DMS53 treated with DMSO at 0.1 percent for 48 hours (cell line): ENCODE results near the gene USP30.
A peak's percentile ranks its signal among the peaks of the same experiment; 100 is the strongest.
"Not testable (repeated sequence)": the region's sequence is repeated elsewhere in the genome, so short reads cannot be mapped to it uniquely, and the experiment has no call there.

Experiments used
- DNase-seq: peaks from one replicate; lab custom pipeline; 2025; ENCODE audit not compliant: unreplicated experiment; lab: John Stamatoyannopoulos, UW

Gene USP30

GRCh38 chr12:109052414-109053323, at the start of gene USP30:
USP30 (plus strand) TSS chr12:109052576; CDS start chr12:109052679, 103 bp downstream.
- DNase-seq: peak; percentile 77

GRCh38 chr12:109004017-109004416, 48.4 kb upstream of the USP30 start:
- no peak for DNase-seq

GRCh38 chr12:109009766-109010165, 42.6 kb upstream of the USP30 start:
- DNase-seq: no peak

GRCh38 chr12:109010259-109010658, 42.1 kb upstream of the USP30 start:
- DNase-seq: no peak

GRCh38 chr12:109014984-109015765, 37.2 kb upstream of the USP30 start:
- no peak for DNase-seq

GRCh38 chr12:109016016-109016415, 36.4 kb upstream of the USP30 start:
- no peak for DNase-seq

GRCh38 chr12:109016978-109017377, 35.4 kb upstream of the USP30 start:
- DNase-seq: no peak

- DNase-seq: no peak
Measured at GRCh38 chr12:109018296-109018695, 34.1 kb upstream of the USP30 start.

GRCh38 chr12:109020146-109020795, 32.1 kb upstream of the USP30 start:
- DNase-seq: no peak

GRCh38 chr12:109020796-109021380, 31.5 kb upstream of the USP30 start, which contains the start of gene SVOP:
SVOP (minus strand) TSS chr12:109021068; CDS start chr12:109020868, 200 bp downstream.
- peak; percentile 93 for DNase-seq

GRCh38 chr12:109027767-109028166, 24.6 kb upstream of the USP30 start:
- no peak for DNase-seq

- not testable (repeated sequence) for DNase-seq
Measured at GRCh38 chr12:109028624-109029023, 23.8 kb upstream of the USP30 start.

GRCh38 chr12:109029411-109029810, 23.0 kb upstream of the USP30 start:
- DNase-seq: no peak

- DNase-seq: no peak
Measured at GRCh38 chr12:109033239-109034196, 18.9 kb upstream of the USP30 start.

GRCh38 chr12:109036975-109037374, 15.4 kb upstream of the USP30 start:
- no peak for DNase-seq

- DNase-seq: no peak
Measured at GRCh38 chr12:109044241-109044640, 8.1 kb upstream of the USP30 start.

- DNase-seq: no peak
Measured at GRCh38 chr12:109047081-109047805, 5.1 kb upstream of the USP30 start.

- not testable (repeated sequence) for DNase-seq
Measured at GRCh38 chr12:109048706-109049105, 3.7 kb upstream of the USP30 start.

- not testable (repeated sequence) for DNase-seq
Measured at GRCh38 chr12:109049794-109050193, 2.6 kb upstream of the USP30 start.
